Transverse colon (tissue), 4 donors: ENCODE measurements around the gene PSKH1.

Source experiments
- EP300 ChIP-seq: sonication (generic); formaldehyde crosslinking; IDR thresholded peaks from one replicate; pipeline ENCODE4 v1.6.1; 2017; ENCODE audit warnings: antibody characterized with exemption, low read depth
- POLR2A ChIP-seq: fragments of 450-650 bp; IDR thresholded peaks from one replicate; pipeline ENCODE4 v1.6.1; 2016; ENCODE audit warnings: antibody characterized with exemption, mild to moderate bottlenecking, moderate library complexity
- POLR2AphosphoS5 ChIP-seq, 3 donors: sonication (generic); formaldehyde crosslinking; IDR thresholded peaks; one replicate each; pipeline ENCODE4 v1.6.1; 2016; ENCODE audit warnings: antibody characterized with exemption in 3 of 3
- TF ChIP-seq, protein P1 (sequence below), 5 experiments: fragments of 200-600 bp in 3 of 5; fragments of 450-650 bp in 2 of 5; sonication (generic) in 3 of 5; IDR thresholded peaks; 1 replicate in 2 of 5; 2 replicates in 3 of 5; pipeline ENCODE4 v1.5.1; 2016 to 2017; ENCODE audit warnings: antibody characterized with exemption in 5 of 5, inconsistent platforms in 3 of 5, mild to moderate bottlenecking in 2 of 5, moderate library complexity in 1 of 5

DNA sequence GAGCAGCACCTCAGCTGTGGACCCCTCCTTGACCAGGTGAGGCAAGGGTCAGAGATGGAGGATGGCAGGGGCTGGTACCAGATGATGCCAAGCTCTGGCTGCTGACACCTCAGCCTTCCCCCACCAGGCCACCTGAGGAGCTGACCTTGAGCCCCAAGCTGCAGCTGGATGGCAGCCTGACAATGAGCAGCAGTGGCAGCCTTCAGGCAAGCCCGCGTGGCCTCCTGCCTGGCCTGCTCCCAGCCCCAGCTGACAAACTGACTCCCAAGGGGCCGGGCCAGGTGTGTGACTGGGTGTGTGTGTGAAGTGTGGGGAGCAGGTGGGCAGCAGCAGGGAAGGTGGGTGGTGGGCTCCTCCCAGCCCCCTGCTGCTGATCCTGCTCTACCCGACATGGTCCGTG, 13.1 kb upstream of the PSKH1 start:
- TF ChIP-seq, protein P1, sequence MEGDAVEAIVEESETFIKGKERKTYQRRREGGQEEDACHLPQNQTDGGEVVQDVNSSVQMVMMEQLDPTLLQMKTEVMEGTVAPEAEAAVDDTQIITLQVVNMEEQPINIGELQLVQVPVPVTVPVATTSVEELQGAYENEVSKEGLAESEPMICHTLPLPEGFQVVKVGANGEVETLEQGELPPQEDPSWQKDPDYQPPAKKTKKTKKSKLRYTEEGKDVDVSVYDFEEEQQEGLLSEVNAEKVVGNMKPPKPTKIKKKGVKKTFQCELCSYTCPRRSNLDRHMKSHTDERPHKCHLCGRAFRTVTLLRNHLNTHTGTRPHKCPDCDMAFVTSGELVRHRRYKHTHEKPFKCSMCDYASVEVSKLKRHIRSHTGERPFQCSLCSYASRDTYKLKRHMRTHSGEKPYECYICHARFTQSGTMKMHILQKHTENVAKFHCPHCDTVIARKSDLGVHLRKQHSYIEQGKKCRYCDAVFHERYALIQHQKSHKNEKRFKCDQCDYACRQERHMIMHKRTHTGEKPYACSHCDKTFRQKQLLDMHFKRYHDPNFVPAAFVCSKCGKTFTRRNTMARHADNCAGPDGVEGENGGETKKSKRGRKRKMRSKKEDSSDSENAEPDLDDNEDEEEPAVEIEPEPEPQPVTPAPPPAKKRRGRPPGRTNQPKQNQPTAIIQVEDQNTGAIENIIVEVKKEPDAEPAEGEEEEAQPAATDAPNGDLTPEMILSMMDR (IDR thresholded peaks at IDR 0.05), result no peak
- TF ChIP-seq POLR2A (no peak), EP300 (no peak), POLR2AphosphoS5 (IDR thresholded peaks at IDR 0.05) (no peak)
